SH-SY5Y (cell line): Measurements from ENCODE around the gene ANO6.

Source experiments
- GATA2 ChIP-seq: IDR thresholded peaks from 2 replicates; pipeline ENCODE4 v1.6.1; 2011; ENCODE audit warnings: mild to moderate bottlenecking, low read depth, low read length
- GATA3 ChIP-seq: IDR thresholded peaks from 2 replicates; pipeline ENCODE4 v1.6.1; 2011; ENCODE audit warnings: low read depth, mild to moderate bottlenecking, low read length, moderate library complexity

- TF ChIP-seq GATA3: no peak
- TF ChIP-seq GATA2: no peak
Measured at GRCh38 chr12:45309836-45310626, 94.1 kb downstream of the ANO6 start.
